Erythroblast (primary cell): ENCODE data around the gene ADAT2.

Experiments used
- GATA1 ChIP-seq: IDR thresholded peaks from 2 replicates; pipeline ENCODE4 v1.6.1; 2011; ENCODE audit warnings: low read depth, mild to moderate bottlenecking, control low read depth, low read length, moderate library complexity
- POLR2A ChIP-seq: IDR thresholded peaks from 2 replicates; pipeline ENCODE4 v1.6.1; 2011; ENCODE audit warnings: mild to moderate bottlenecking, low read length

DNA sequence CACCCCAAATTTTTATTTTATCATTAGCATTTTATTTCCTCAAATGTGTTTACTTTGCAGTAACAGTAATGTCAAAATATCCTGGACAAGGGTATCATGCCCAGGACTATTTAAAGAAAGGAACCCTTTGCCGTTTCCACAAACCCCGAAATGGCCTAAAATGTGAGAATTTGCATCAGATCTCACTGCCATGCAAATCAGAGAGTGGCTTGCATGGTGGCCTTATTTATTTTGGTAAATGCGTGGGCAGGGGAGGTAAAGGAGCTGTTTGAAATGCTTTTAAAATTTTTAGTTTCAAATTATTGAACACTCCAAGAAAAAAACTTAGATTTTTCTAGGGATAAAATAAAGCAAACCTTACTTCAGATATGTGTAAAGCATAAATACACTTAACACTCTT is 43.8 kb downstream of the ADAT2 start:
- no peak for TF ChIP-seq POLR2A
- TF ChIP-seq GATA1 = no peak
